NCI-H345 treated with DMSO at 0.1 percent for 48 hours (cell line): Measurements from ENCODE around the gene KATNAL2.

ENCODE experiments used
- DNase-seq: peaks from one replicate; lab custom pipeline; 2025; ENCODE audit not compliant: unreplicated experiment; lab: John Stamatoyannopoulos, UW

KATNAL2 gene

GRCh38 chr18:46917108-46917802 is at the start of gene KATNAL2, which contains the start of gene PIAS2:
Gene KATNAL2, plus strand, starts transcription at chr18:46917602. Its CDS starts 29,271 bp downstream, at chr18:46946873.
Gene PIAS2, minus strand, starts transcription at chr18:46917507. Its CDS starts 162 bp downstream, at chr18:46917345.
- DNase-seq = peak; percentile 59

GRCh38 chr18:46868169-46868921 is 49.1 kb upstream of the KATNAL2 start:
- DNase-seq = no peak

GRCh38 chr18:46877329-46877987 is 39.9 kb upstream of the KATNAL2 start:
- DNase-seq = no peak

- DNase-seq = no peak
Measured at GRCh38 chr18:46883180-46883579, 34.2 kb upstream of the KATNAL2 start.

GRCh38 chr18:46886893-46887292 is 30.5 kb upstream of the KATNAL2 start:
- DNase-seq = no peak

GRCh38 chr18:46888965-46889364 is 28.4 kb upstream of the KATNAL2 start:
- DNase-seq = no peak

GRCh38 chr18:46891742-46892214 is 25.6 kb upstream of the KATNAL2 start:
- DNase-seq = no peak

GRCh38 chr18:46892842-46893241 is 24.6 kb upstream of the KATNAL2 start:
- DNase-seq = no peak

- DNase-seq = no peak
Measured at GRCh38 chr18:46893360-46893759, 24.0 kb upstream of the KATNAL2 start.

GRCh38 chr18:46894124-46894523 is 23.3 kb upstream of the KATNAL2 start:
- DNase-seq = no peak

GRCh38 chr18:46899274-46899948 is 18.0 kb upstream of the KATNAL2 start:
- no peak for DNase-seq

- no peak for DNase-seq
Measured at GRCh38 chr18:46903406-46903805, 14.0 kb upstream of the KATNAL2 start.

- no peak for DNase-seq
Measured at GRCh38 chr18:46909497-46909896, 7.9 kb upstream of the KATNAL2 start.

- DNase-seq = no peak
Measured at GRCh38 chr18:46910856-46911255, 6.5 kb upstream of the KATNAL2 start.

- DNase-seq = no peak
Measured at GRCh38 chr18:46915800-46916550, 1.4 kb upstream of the KATNAL2 start.

- peak; percentile 24 for DNase-seq
Measured at GRCh38 chr18:46916551-46917107, 773 bp upstream of the KATNAL2 start.

- DNase-seq = no peak
Measured at GRCh38 chr18:46917803-46918600, 600 bp downstream of the KATNAL2 start.

- no peak for DNase-seq
Measured at GRCh38 chr18:46920067-46920466, 2.7 kb downstream of the KATNAL2 start.

- no peak for DNase-seq
Measured at GRCh38 chr18:46920653-46921052, 3.3 kb downstream of the KATNAL2 start.
